PC-3 (cell line): ENCODE measurements around the gene PSMC5. TPM values are rescaled to one million over a fixed set of nuclear protein-coding genes. Genes with fewer than 3 reads are reported as not detected.

Experiments
- ATAC-seq: fragments of 200-7000 bp; cut with Tn5 transposase; 2 replicates; pipeline ENCODE4 v1.9.1; 2020; ENCODE audit warnings: mild to moderate bottlenecking, moderate library complexity
- BruUV-seq: library from RNA; stranded (reverse); fragments of 400-500 nt; replicated peaks from 2 replicates; lab custom pipeline; 2021; lab: Mats Ljungman, UMichigan
- CTCF ChIA-PET: fragments of 300-600 bp; sonication (Branson Sonifier 250); formaldehyde crosslinking; loops from one replicate; lab custom pipeline; 2022; ENCODE audit warnings: antibody characterized with exemption; lab: Charles Lee
- POLR2A ChIA-PET: fragments of 300-600 bp; sonication (Branson Sonifier 250); formaldehyde crosslinking; loops from one replicate; lab custom pipeline; 2022; ENCODE audit warnings: antibody characterized with exemption; ENCODE audit not compliant: unreplicated experiment; lab: Charles Lee
- DNase-seq: peaks from one replicate; pipeline ENCODE4 v3.0.0-alpha.2; 2015
- H2AFZ ChIP-seq: fragments of 300-600 bp; sonication (generic); 2 replicates; pipeline ENCODE4 v1.6.0; 2016; ENCODE audit warnings: antibody characterized with exemption, low read length
- H3F3A ChIP-seq: fragments of 300-600 bp; sonication (generic); one replicate; pipeline ENCODE4 v1.6.0; 2017; ENCODE audit warnings: antibody characterized with exemption, low read length, control low read depth, mild to moderate bottlenecking; ENCODE audit not compliant: unreplicated experiment
- H3K27ac ChIP-seq: fragments of 300-600 bp; sonication (generic); 2 replicates; pipeline ENCODE4 v1.5.1; 2016; ENCODE audit warnings: mild to moderate bottlenecking, low read length
- H3K27me3 ChIP-seq: fragments of 300-600 bp; sonication (generic); 2 replicates; pipeline ENCODE4 v1.6.1; 2016; ENCODE audit warnings: low read length, mixed read lengths
- H3K36me3 ChIP-seq: fragments of 300-600 bp; sonication (generic); 2 replicates; pipeline ENCODE4 v1.6.1; 2016; ENCODE audit warnings: low read depth, mixed run types, low read length, mixed read lengths
- H3K4me1 ChIP-seq: fragments of 300-600 bp; sonication (generic); 2 replicates; pipeline ENCODE4 v1.5.1; 2016; ENCODE audit warnings: low read length; ENCODE audit not compliant: insufficient read depth
- H3K4me2 ChIP-seq: fragments of 300-600 bp; sonication (generic); 2 replicates; pipeline ENCODE4 v1.6.0; 2016; ENCODE audit warnings: low read length
- H3K4me3 ChIP-seq: fragments of 300-600 bp; sonication (generic); 2 replicates; pipeline ENCODE4 v1.5.1; 2016; ENCODE audit warnings: mild to moderate bottlenecking, low read length, mixed read lengths
- H3K79me2 ChIP-seq: fragments of 300-600 bp; sonication (generic); 2 replicates; pipeline ENCODE4 v1.6.1; 2017; ENCODE audit warnings: low read length, mixed read lengths
- H3K9ac ChIP-seq: fragments of 300-600 bp; sonication (generic); 2 replicates; pipeline ENCODE4 v1.6.0; 2016; ENCODE audit warnings: mild to moderate bottlenecking, low read length
- H3K9me2 ChIP-seq: fragments of 300-600 bp; sonication (generic); replicated peaks from 2 replicates; pipeline ENCODE4 v1.6.1; 2016; ENCODE audit warnings: mixed run types, low read length, mixed read lengths
- H3K9me3 ChIP-seq: fragments of 300-600 bp; sonication (generic); 2 replicates; pipeline ENCODE4 v1.6.1; 2016; ENCODE audit warnings: low read length, mixed read lengths
- H4K20me1 ChIP-seq: fragments of 300-600 bp; sonication (generic); 2 replicates; pipeline ENCODE4 v1.6.1; 2016; ENCODE audit warnings: low read length, mixed read lengths
- CTCF ChIP-seq: fragments of 300-600 bp; sonication (generic); conservative IDR thresholded peaks from 2 replicates; pipeline ENCODE4 v1.5.1; 2017; ENCODE audit warnings: antibody characterized with exemption, low read depth, mild to moderate bottlenecking, low read length
- EZH2 ChIP-seq: fragments of 300-600 bp; sonication (generic); IDR thresholded peaks from one replicate; pipeline ENCODE4 v1.6.1; 2017; ENCODE audit warnings: antibody characterized with exemption, mild to moderate bottlenecking, low read length; ENCODE audit not compliant: unreplicated experiment
- EZH2phosphoT487 ChIP-seq: fragments of 300-600 bp; sonication (generic); IDR thresholded peaks from 2 replicates; pipeline ENCODE4 v1.6.1; 2018; ENCODE audit warnings: mild to moderate bottlenecking, antibody characterized with exemption, low read length, borderline replicate concordance
- intact Hi-C: fragments of 100-400 bp; cut with micrococcal nuclease; formaldehyde crosslinking; loops from 2 replicates; pipeline ENCODE4 v1.9.0; 2023
- total RNA-seq: library from RNA; depleted of rRNA; stranded (reverse); fragments of >200 nt; gene quantifications from 2 replicates; pipeline ENCODE4 v1.2.3, GENCODE V29; 2014

Gene PSMC5
- total RNA-seq, 1 experiment from 2014 or later, result 163 TPM

GRCh38 chr17:63833026-63833740, 6.0 kb downstream of the PSMC5 start:
- Histone ChIP-seq H3K9me2 (no peaks in the 10 kb centered on the region), H3K27ac (no peak overlapping the region), H3K27me3 (no peaks in the 10 kb centered on the region), H3K4me1 (peaks cover 16% of the 10 kb centered on the region), H3K9ac (no peak overlapping the region), H2AFZ (no peak overlapping the region), H3K4me2 (no peak overlapping the region), H3K36me3 (peaks cover 77% of the 10 kb centered on the region), H4K20me1 (peaks cover 18% of the 10 kb centered on the region), H3K9me3 (no peaks in the 10 kb centered on the region), H3K4me3 (no peak overlapping the region), H3F3A (no peaks in the 10 kb centered on the region), H3K79me2 (peaks cover 40% of the 10 kb centered on the region)
- no TSS peak for BruUV-seq
- intact Hi-C loops, result no loop called here
- DNase-seq (no peak), ATAC-seq (no peak)
- ChIA-PET POLR2A (no interaction called here), CTCF (no interaction called here)
- TF ChIP-seq EZH2, result no peak
- no peak for TF ChIP-seq EZH2phosphoT487
- no peak for TF ChIP-seq CTCF

DNA sequence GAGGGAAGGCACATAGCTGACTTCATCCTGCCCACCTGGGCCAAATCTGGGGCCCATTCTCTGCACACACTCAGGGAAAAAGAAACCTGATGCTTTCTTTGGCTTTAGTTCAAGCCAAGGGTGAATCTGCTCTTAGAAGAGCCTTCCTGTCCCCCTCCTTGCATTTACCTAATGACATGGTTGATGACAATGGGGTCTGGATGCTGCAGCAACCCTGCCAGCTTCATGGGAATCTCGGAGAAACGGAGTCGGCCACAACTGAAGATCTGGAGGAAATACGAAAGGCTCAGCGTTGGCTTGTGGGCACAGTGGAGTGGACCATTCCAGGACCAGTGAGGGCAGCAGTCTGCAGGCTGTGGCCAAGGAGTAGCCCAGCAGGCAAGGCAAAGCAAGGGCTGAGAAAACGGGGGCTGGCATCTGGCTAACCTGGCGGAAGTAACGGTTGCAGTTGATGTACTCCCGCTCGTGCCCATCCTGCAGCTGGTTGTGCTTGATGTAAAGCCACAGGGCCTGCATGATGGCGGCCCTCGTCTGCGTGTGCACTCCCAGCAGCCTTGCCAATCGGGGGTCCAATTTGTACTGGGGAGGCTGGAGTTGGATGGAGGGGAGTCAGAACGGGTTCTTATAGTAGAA, 6.6 kb downstream of the PSMC5 start:
- H3F3A ChIP-seq, result no peaks in the 10 kb centered on the region
- no peaks in the 10 kb centered on the region for H3K27me3 ChIP-seq
- H3K9me2 ChIP-seq, result no peaks in the 10 kb centered on the region
- TF ChIP-seq CTCF (no peak), EZH2phosphoT487 (no peak), EZH2 (no peak)
- peaks cover 70% of the 10 kb centered on the region for H3K36me3 ChIP-seq
- POLR2A ChIA-PET, result no interaction called here
- no peak overlapping the region for H3K27ac ChIP-seq
- no peak overlapping the region for H3K4me3 ChIP-seq
- CTCF ChIA-PET, result interaction anchor here (0.5 to 0.7 kb wide), 5 partner anchors 20 to 248 kb away, joined by 3 to 5 read pairs (median 4); partner anchors contain the start of gene CCDC47
- no peak overlapping the region for H2AFZ ChIP-seq
- H3K79me2 ChIP-seq, result peaks cover 40% of the 10 kb centered on the region
- ATAC-seq (no peak), DNase-seq (no peak)
- H3K4me1 ChIP-seq, result peaks cover 16% of the 10 kb centered on the region
- intact Hi-C loops, result no loop called here
- no peak overlapping the region for H3K9ac ChIP-seq
- peaks cover 12% of the 10 kb centered on the region; the same call in 1 of the 2 replicates for H4K20me1 ChIP-seq
- BruUV-seq, result no TSS peak
- no peaks in the 10 kb centered on the region for H3K9me3 ChIP-seq
- no peak overlapping the region for H3K4me2 ChIP-seq
